ENCODE data around the gene GNAI2. TPM values are rescaled to one million over a fixed set of nuclear protein-coding genes. Genes with fewer than 3 reads are reported as not detected.

The GNAI2 gene
- total RNA-seq, 4 donors from 2014 or later, result 157 to 305 (median 241) TPM

GRCh38 chr3:50192689-50193141, 43.3 kb upstream of the GNAI2 start:
- DNase-seq (ENCODE audit: low spot score), result peak; percentile 84
- no peak for ATAC-seq (ENCODE audit: low FRiP score)
- TF ChIP-seq CTCF (IDR thresholded peaks at IDR 0.05), result peak in 2 of 3 donors; percentile 18 to 58

GRCh38 chr3:50193286-50193685, 42.7 kb upstream of the GNAI2 start:
- TF ChIP-seq CTCF (IDR thresholded peaks at IDR 0.05), result no peak
- DNase-seq (ENCODE audit: low spot score) (no peak), ATAC-seq (ENCODE audit: low FRiP score) (no peak)

GRCh38 chr3:50193746-50194127, 42.3 kb upstream of the GNAI2 start:
- TF ChIP-seq CTCF (IDR thresholded peaks at IDR 0.05), result no peak
- DNase-seq (ENCODE audit: low spot score) (no peak), ATAC-seq (ENCODE audit: low FRiP score) (no peak)

GRCh38 chr3:50194128-50194902, 41.7 kb upstream of the GNAI2 start:
- ATAC-seq (ENCODE audit: low FRiP score) (peak; percentile 56), DNase-seq (ENCODE audit: low spot score) (peak; percentile 36)
- TF ChIP-seq CTCF (IDR thresholded peaks at IDR 0.05), result peak in 1 of 3 donors; percentile 60

GRCh38 chr3:50194903-50195500, 41.0 kb upstream of the GNAI2 start:
- TF ChIP-seq CTCF (IDR thresholded peaks at IDR 0.05), result no peak
- ATAC-seq (ENCODE audit: low FRiP score) (no peak), DNase-seq (ENCODE audit: low spot score) (no peak)

- no peak for ATAC-seq (ENCODE audit: low FRiP score)
- DNase-seq (ENCODE audit: low spot score), result no peak
- no peak for TF ChIP-seq CTCF (IDR thresholded peaks at IDR 0.05)
These were observed 40.3 kb upstream of the GNAI2 start for GRCh38 chr3:50195501-50196252.
